IPS-18c (cell line): ENCODE results near the gene HBA1.
"Not testable (repeated sequence)": the region's sequence is repeated elsewhere in the genome, so short reads cannot be mapped to it uniquely, and the experiment has no call there.

Experiments used
- H3K4me3 ChIP-seq: 2 replicates; pipeline ENCODE4 v1.7.0; 2013; ENCODE audit warnings: low read depth, mild to moderate bottlenecking, low read length, moderate library complexity; ENCODE audit not compliant: insufficient read depth
- H3K9me3 ChIP-seq: one replicate; pipeline ENCODE4 v1.6.1; 2013; ENCODE audit warnings: mild to moderate bottlenecking, low read length, moderate library complexity; ENCODE audit not compliant: control insufficient read depth, insufficient read depth

The HBA1 gene

DNA sequence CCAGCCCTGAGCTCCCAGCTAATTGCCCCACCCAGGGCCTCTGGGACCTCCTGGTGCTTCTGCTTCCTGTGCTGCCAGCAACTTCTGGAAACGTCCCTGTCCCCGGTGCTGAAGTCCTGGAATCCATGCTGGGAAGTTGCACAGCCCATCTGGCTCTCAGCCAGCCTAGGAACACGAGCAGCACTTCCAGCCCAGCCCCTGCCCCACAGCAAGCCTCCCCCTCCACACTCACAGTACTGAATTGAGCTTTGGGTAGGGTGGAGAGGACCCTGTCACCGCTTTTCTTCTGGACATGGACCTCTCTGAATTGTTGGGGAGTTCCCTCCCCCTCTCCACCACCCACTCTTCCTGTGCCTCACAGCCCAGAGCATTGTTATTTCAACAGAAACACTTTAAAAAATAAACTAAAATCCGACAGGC is 6.4 kb upstream of the HBA1 start:
- H3K9me3 ChIP-seq, H3K4me3 ChIP-seq: not testable (repeated sequence)

DNA sequence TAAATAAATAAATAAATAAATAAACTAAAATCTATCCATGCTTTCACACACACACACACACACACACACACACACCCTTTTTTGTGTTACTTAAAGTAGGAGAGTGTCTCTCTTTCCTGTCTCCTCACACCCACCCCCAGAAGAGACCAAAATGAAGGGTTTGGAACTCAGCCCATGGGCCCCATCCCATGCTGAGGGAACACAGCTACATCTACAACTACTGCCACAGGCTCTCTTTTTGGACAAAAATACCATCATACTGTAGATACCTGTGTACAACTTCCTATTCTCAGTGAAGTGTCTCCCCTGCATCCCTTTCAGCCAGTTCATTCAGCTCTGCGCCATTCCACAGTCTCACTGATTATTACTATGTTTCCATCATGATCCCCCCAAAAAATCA is 5.7 kb upstream of the HBA1 start:
- Histone ChIP-seq H3K4me3 (no peak overlapping the region), H3K9me3 (peaks cover 2% of the 10 kb centered on the region)

DNA sequence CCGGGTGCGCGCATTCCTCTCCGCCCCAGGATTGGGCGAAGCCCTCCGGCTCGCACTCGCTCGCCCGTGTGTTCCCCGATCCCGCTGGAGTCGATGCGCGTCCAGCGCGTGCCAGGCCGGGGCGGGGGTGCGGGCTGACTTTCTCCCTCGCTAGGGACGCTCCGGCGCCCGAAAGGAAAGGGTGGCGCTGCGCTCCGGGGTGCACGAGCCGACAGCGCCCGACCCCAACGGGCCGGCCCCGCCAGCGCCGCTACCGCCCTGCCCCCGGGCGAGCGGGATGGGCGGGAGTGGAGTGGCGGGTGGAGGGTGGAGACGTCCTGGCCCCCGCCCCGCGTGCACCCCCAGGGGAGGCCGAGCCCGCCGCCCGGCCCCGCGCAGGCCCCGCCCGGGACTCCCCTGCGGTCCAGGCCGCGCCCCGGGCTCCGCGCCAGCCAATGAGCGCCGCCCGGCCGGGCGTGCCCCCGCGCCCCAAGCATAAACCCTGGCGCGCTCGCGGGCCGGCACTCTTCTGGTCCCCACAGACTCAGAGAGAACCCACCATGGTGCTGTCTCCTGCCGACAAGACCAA is 4.0 kb upstream of the HBA1 start, which contains the start of gene HBA2:
Gene HBA2 (plus strand): TSS at position 503 of the 568 bp plus-strand sequence. CDS start 37 bp downstream, at position 540.
- H3K4me3 ChIP-seq, H3K9me3 ChIP-seq: not testable (repeated sequence)

DNA sequence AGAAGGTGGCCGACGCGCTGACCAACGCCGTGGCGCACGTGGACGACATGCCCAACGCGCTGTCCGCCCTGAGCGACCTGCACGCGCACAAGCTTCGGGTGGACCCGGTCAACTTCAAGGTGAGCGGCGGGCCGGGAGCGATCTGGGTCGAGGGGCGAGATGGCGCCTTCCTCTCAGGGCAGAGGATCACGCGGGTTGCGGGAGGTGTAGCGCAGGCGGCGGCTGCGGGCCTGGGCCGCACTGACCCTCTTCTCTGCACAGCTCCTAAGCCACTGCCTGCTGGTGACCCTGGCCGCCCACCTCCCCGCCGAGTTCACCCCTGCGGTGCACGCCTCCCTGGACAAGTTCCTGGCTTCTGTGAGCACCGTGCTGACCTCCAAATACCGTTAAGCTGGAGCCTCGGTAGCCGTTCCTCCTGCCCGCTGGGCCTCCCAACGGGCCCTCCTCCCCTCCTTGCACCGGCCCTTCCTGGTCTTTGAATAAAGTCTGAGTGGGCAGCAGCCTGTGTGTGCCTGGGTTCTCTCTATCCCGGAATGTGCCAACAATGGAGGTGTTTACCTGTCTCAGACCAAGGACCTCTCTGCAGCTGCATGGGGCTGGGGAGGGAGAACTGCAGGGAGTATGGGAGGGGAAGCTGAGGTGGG is 3.1 kb upstream of the HBA1 start:
- H3K4me3 ChIP-seq, H3K9me3 ChIP-seq: not testable (repeated sequence)

DNA sequence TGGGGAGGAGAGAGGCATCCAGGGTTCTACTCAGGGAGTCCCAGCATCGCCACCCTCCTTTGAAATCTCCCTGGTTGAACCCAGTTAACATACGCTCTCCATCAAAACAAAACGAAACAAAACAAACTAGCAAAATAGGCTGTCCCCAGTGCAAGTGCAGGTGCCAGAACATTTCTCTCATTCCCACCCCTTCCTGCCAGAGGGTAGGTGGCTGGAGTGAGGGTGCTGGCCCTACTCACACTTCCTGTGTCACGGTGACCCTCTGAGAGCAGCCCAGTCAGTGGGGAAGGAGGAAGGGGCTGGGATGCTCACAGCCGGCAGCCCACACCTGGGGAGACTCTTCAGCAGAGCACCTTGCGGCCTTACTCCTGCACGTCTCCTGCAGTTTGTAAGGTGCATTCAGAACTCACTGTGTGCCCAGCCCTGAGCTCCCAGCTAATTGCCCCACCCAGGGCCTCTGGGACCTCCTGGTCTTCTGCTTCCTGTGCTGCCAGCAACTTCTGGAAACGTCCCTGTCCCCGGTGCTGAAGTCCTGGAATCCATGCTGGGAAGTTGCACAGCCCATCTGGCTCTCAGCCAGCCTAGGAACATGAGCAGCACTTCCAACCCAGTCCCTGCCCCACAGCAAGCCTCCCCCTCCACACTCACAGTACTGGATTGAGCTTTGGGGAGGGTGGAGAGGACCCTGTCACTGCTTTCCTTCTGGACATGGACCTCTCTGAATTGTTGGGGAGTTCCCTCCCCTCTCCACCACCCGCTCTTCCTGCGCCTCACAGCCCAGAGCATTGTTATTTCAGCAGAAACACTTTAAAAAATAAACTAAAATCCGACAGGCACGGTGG is 2.3 kb upstream of the HBA1 start:
- not testable (repeated sequence) for H3K4me3 ChIP-seq

DNA sequence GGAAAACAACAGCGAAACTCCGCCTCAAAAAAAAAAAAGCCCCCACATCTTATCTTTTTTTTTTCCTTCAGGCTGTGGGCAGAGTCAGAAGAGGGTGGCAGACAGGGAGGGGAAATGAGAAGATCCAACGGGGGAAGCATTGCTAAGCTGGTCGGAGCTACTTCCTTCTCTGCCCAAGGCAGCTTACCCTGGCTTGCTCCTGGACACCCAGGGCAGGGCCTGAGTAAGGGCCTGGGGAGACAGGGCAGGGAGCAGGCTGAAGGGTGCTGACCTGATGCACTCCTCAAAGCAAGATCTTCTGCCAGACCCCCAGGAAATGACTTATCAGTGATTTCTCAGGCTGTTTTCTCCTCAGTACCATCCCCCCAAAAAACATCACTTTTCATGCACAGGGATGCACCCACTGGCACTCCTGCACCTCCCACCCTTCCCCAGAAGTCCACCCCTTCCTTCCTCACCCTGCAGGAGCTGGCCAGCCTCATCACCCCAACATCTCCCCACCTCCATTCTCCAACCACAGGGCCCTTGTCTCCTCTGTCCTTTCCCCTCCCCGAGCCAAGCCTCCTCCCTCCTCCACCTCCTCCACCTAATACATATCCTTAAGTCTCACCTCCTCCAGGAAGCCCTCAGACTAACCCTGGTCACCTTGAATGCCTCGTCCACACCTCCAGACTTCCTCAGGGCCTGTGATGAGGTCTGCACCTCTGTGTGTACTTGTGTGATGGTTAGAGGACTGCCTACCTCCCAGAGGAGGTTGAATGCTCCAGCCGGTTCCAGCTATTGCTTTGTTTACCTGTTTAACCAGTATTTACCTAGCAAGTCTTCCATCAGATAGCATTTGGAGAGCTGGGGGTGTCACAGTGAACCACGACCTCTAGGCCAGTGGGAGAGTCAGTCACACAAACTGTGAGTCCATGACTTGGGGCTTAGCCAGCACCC is 1.2 kb upstream of the HBA1 start:
- H3K9me3 ChIP-seq, result no peaks in the 10 kb centered on the region
- H3K4me3 ChIP-seq, result no peak overlapping the region

More for the DNA sequence above, 2.3 kb upstream of the HBA1 start:
- H3K9me3 ChIP-seq, result not testable (repeated sequence)

DNA sequence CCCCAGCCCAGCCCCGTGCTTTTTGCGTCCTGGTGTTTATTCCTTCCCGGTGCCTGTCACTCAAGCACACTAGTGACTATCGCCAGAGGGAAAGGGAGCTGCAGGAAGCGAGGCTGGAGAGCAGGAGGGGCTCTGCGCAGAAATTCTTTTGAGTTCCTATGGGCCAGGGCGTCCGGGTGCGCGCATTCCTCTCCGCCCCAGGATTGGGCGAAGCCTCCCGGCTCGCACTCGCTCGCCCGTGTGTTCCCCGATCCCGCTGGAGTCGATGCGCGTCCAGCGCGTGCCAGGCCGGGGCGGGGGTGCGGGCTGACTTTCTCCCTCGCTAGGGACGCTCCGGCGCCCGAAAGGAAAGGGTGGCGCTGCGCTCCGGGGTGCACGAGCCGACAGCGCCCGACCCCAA is 474 bp upstream of the HBA1 start:
- H3K4me3 ChIP-seq, H3K9me3 ChIP-seq: not testable (repeated sequence)

DNA sequence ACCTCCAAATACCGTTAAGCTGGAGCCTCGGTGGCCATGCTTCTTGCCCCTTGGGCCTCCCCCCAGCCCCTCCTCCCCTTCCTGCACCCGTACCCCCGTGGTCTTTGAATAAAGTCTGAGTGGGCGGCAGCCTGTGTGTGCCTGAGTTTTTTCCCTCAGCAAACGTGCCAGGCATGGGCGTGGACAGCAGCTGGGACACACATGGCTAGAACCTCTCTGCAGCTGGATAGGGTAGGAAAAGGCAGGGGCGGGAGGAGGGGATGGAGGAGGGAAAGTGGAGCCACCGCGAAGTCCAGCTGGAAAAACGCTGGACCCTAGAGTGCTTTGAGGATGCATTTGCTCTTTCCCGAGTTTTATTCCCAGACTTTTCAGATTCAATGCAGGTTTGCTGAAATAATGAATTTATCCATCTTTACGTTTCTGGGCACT is 928 bp downstream of the HBA1 start:
- H3K4me3 ChIP-seq, result no peak overlapping the region
- H3K9me3 ChIP-seq, result no peaks in the 10 kb centered on the region

DNA sequence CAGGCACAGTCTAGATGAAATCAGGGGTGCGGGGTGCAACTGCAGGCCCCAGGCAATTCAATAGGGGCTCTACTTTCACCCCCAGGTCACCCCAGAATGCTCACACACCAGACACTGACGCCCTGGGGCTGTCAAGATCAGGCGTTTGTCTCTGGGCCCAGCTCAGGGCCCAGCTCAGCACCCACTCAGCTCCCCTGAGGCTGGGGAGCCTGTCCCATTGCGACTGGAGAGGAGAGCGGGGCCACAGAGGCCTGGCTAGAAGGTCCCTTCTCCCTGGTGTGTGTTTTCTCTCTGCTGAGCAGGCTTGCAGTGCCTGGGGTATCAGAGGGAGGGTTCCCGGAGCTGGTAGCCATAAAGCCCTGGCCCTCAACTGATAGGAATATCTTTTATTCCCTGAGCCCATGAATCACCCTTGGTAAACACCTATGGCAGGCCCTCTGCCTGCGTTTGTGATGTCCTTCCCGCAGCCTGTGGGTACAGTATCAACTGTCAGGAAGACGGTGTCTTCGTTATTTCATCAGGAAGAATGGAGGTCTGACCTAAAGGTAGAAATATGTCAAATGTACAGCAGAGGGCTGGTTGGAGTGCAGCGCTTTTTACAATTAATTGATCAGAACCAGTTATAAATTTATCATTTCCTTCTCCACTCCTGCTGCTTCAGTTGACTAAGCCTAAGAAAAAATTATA is 1.6 kb downstream of the HBA1 start:
- Histone ChIP-seq H3K9me3 (no peaks in the 10 kb centered on the region), H3K4me3 (no peak overlapping the region)

DNA sequence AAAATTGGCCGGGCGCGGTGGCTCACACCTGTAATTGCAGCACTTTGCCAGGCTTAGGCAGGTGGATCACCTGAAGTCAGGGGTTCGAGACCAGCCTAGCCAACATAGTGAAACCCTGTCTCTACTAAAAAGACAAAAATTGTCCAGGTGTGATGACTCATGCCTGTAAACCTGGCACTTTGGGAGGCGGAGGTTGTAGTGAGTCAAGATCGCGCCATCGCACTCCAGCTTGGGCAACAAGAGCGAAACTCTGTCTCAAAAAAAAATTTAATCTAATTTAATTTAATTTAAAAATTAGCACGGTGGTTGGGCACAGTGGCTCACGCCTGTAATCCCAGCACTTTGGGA is 2.2 kb downstream of the HBA1 start:
- Histone ChIP-seq H3K9me3 (no peaks in the 10 kb centered on the region), H3K4me3 (no peak overlapping the region)

DNA sequence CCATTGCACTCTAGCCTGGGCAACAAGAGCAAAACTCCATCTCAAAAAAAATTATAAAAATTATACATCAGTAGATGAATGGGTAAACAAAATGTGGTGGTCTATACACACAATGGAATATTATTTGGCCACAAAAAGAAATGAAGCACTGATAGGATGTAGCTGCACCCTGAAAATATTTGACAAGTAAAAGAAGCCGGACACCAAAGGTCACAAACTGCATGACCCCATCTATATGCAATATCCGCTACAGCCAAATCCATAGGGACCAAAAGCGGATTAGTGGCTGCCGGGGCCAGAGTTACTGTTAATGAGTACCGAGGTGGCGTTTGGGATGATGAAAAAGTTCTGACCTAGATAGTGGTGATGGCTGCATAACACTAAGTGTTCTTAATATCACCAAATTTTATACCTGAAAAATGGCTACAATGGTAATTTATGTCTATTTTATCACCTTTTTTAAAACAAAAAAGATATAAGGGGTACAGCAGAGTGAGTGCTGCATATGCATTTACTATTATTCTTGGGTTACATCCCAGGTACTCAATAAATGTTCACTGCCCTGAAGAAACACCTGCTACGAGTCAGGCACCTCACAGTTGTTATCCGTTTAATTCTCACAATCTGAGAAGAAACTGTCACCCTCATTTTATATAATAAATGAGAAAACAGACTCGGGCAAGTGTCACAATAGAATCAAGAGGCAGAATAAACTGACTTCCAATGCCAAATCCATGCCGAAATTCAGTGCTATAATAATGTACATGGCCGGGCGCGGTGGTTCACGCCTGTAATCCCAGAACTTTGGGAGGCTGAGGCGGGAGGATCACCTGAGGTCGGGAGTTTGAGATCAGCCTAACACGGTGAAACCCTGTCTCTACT is 3.0 kb downstream of the HBA1 start:
- no peaks in the 10 kb centered on the region for H3K9me3 ChIP-seq
- H3K4me3 ChIP-seq, result no peak overlapping the region

DNA sequence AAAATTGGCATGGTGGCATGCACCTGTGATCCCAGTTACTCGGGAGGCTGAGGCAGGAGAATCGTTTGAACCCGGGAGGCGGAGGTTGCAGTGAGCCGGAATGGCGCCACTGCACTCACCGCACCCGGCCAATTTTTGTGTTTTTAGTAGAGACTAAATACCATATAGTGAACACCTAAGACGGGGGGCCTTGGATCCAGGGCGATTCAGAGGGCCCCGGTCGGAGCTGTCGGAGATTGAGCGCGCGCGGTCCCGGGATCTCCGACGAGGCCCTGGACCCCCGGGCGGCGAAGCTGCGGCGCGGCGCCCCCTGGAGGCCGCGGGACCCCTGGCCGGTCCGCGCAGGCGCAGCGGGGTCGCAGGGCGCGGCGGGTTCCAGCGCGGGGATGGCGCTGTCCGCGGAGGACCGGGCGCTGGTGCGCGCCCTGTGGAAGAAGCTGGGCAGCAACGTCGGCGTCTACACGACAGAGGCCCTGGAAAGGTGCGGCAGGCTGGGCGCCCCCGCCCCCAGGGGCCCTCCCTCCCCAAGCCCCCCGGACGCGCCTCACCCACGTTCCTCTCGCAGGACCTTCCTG is 3.7 kb downstream of the HBA1 start, which contains the start of gene HBQ1:
Gene HBQ1 (plus strand): TSS at position 359 of the 575 bp plus-strand sequence. CDS start 28 bp downstream, at position 387.
- Histone ChIP-seq H3K9me3 (no peaks in the 10 kb centered on the region), H3K4me3 (peak within 1 kb of the TSS; percentile 43)

DNA sequence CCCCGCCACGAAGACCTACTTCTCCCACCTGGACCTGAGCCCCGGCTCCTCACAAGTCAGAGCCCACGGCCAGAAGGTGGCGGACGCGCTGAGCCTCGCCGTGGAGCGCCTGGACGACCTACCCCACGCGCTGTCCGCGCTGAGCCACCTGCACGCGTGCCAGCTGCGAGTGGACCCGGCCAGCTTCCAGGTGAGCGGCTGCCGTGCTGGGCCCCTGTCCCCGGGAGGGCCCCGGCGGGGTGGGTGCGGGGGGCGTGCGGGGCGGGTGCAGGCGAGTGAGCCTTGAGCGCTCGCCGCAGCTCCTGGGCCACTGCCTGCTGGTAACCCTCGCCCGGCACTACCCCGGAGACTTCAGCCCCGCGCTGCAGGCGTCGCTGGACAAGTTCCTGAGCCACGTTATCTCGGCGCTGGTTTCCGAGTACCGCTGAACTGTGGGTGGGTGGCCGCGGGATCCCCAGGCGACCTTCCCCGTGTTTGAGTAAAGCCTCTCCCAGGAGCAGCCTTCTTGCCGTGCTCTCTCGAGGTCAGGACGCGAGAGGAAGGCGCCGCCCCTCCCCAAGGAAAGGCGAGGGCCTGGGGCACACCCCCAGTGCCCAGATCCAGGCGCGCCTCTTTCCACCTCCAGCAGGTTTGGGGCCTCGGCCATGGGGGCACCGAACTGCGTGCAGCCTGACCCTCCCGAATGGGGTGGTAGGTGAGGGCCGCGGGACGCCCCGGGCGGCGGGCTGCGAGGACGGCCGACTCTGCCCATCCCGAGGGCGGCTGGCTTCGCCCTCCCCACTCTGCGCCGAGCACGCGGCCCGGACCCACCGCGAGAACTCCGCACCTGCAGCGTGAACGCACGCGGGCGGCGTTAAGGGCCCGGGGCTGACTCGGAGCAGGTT is 4.4 kb downstream of the HBA1 start:
- H3K4me3 ChIP-seq, result peak overlapping the region; percentile 43
- H3K9me3 ChIP-seq, result no peaks in the 10 kb centered on the region

DNA sequence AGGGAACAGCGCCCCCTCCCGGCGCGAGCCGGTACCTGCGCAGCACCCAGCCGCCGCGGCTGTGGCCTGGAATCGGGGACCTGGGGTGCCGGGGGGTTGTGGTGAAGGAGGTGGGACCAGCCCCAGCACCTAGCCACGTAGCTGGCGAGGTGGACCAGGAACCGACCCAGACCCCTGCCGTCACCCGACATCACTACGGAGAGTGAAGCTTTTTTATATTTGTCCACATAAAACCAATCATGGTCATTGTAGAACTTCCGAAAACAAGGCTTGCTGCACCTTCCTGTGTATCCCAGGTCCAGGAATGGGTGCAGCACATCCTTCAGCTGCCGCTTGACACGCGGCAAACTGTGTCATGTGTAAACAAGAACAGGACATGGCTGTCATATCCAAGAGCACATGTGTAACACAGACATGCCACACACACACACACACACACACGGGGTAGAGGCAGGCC is 5.1 kb downstream of the HBA1 start:
- Histone ChIP-seq H3K9me3 (no peaks in the 10 kb centered on the region), H3K4me3 (no peak overlapping the region)

DNA sequence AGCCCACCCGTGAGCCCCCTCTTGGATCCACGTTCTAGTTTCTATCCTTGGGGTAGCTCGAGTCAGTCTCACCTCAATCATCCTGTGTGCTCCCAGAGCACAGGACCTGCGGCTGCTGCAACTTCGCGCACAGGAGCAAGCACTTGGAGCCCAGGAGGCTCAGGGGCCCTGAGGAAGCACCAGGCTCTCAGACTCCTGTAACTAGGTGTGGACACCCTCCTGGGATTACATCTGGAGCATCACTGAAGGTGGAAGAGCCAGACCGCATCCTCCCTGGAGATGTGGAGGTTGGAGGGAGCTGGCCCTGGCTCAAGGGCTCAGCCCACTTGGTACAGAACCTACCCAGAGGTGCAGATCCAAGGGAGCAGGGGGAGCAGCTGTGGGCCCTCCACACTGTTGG is 6.5 kb downstream of the HBA1 start:
- Histone ChIP-seq H3K9me3 (peaks cover 3% of the 10 kb centered on the region), H3K4me3 (no peak overlapping the region)
